HepG2 (cell line): ENCODE results near the gene CAPN10. TPM values are rescaled to one million over a fixed set of nuclear protein-coding genes. Genes with fewer than 3 reads are reported as not detected.
A peak's percentile ranks its signal among the peaks of the same experiment; 100 is the strongest.

ENCODE experiments used
- ARNTL ChIP-seq: sonication (generic); formaldehyde crosslinking; IDR thresholded peaks from 2 replicates; pipeline ENCODE4 v1.4.0; 2020; ENCODE audit warnings: mild to moderate bottlenecking, missing genetic modification reagents
- GFI1 ChIP-seq: sonication (generic); formaldehyde crosslinking; IDR thresholded peaks from 2 replicates; pipeline ENCODE4 v1.5.0; 2020; ENCODE audit warnings: missing genetic modification reagents, mild to moderate bottlenecking, borderline replicate concordance
- IRF9 ChIP-seq: sonication (generic); formaldehyde crosslinking; IDR thresholded peaks from 2 replicates; pipeline ENCODE4 v1.8.0; 2022; ENCODE audit warnings: missing genetic modification reagents, mild to moderate bottlenecking, borderline replicate concordance
- MED1 ChIP-seq: sonication (generic); formaldehyde crosslinking; IDR thresholded peaks from 2 replicates; pipeline ENCODE4 v1.4.0; 2020; ENCODE audit warnings: missing genetic modification reagents
- NR2F2 ChIP-seq: IDR thresholded peaks from 2 replicates; pipeline ENCODE4 v1.6.1; 2012; ENCODE audit warnings: low read depth, inconsistent platforms, borderline replicate concordance
- RBM39 ChIP-seq: fragments of 200-400 bp; formaldehyde crosslinking; IDR thresholded peaks from one replicate; pipeline ENCODE4 v1.6.1; 2018; ENCODE audit warnings: antibody characterized with exemption, mild to moderate bottlenecking, low read depth, low read length; ENCODE audit not compliant: poor library complexity, severe bottlenecking
- SSRP1 ChIP-seq: IDR thresholded peaks from 2 replicates; pipeline ENCODE4 v1.6.1; 2016; ENCODE audit warnings: control low read depth
- TBP ChIP-seq: sonication (generic); formaldehyde crosslinking; IDR thresholded peaks from 2 replicates; pipeline ENCODE4 v1.5.0; 2020; ENCODE audit warnings: missing genetic modification reagents
- TFE3 ChIP-seq: IDR thresholded peaks from 2 replicates; pipeline ENCODE4 v1.6.1; 2016
- XBP1 ChIP-seq: sonication (generic); formaldehyde crosslinking; IDR thresholded peaks from 2 replicates; pipeline ENCODE4 v1.5.0; 2020; ENCODE audit warnings: missing genetic modification reagents
- ZNF441 ChIP-seq: sonication (generic); formaldehyde crosslinking; IDR thresholded peaks from 2 replicates; pipeline ENCODE4 v1.7.0; 2021; ENCODE audit warnings: missing genetic modification reagents, borderline replicate concordance
- ZNF557 ChIP-seq: sonication (generic); formaldehyde crosslinking; IDR thresholded peaks from 2 replicates; pipeline ENCODE4 v1.4.0; 2020; ENCODE audit warnings: missing genetic modification reagents
- ZNF567 ChIP-seq: sonication (generic); formaldehyde crosslinking; IDR thresholded peaks from 2 replicates; pipeline ENCODE4 v1.8.1; 2023; ENCODE audit warnings: mild to moderate bottlenecking, missing genetic modification reagents, borderline replicate concordance
- ZNF574 ChIP-seq: sonication (generic); formaldehyde crosslinking; IDR thresholded peaks from 2 replicates; pipeline ENCODE4 v1.4.0; 2020; ENCODE audit warnings: missing genetic modification reagents
- ZNF746 ChIP-seq: sonication (generic); formaldehyde crosslinking; IDR thresholded peaks from 2 replicates; pipeline ENCODE4 v1.8.0; 2022; ENCODE audit warnings: mild to moderate bottlenecking, missing genetic modification reagents
- ZNF883 ChIP-seq: sonication (generic); formaldehyde crosslinking; IDR thresholded peaks from 2 replicates; pipeline ENCODE4 v1.5.1; 2020; ENCODE audit warnings: mild to moderate bottlenecking, missing genetic modification reagents; ENCODE audit errors: not compliant biosample characterization
- polyA plus RNA-seq, 8 experiments: library from polyadenylated mRNA; depleted of rRNA in 3 of 8; stranded (reverse) in 7 of 8; unstranded in 1 of 8; fragments of >200 nt; fragmentation: Illumina TruSeq in 4 of 8; extraction: Trizol in 4 of 8; gene quantifications; 2 replicates each; pipeline versions ENCODE4 v1.2.1 to v1.2.3, GENCODE V29; 2011 to 2016; ENCODE audit warnings: low read depth in 4 of 8, missing spikeins in 1 of 8, mixed read lengths in 1 of 8; ENCODE audit not compliant: insufficient read depth in 1 of 8
- total RNA-seq, 5 experiments: library from RNA; depleted of rRNA; stranded (reverse); fragments of >200 nt; fragmentation: Illumina TruSeq; extraction: Trizol; gene quantifications; 2 replicates each; pipeline ENCODE4 v1.2.3, GENCODE V29; 2016; ENCODE audit warnings: low read depth in 1 of 5
- TF ChIP-seq, protein P1 (sequence below): sonication (generic); formaldehyde crosslinking; IDR thresholded peaks from 2 replicates; pipeline ENCODE4 v1.4.0; 2020; ENCODE audit warnings: mild to moderate bottlenecking, low read depth, missing genetic modification reagents
- TF ChIP-seq, protein P2 (sequence below): sonication (generic); formaldehyde crosslinking; IDR thresholded peaks from 2 replicates; pipeline ENCODE4 v1.8.0; 2022; ENCODE audit warnings: missing genetic modification reagents, mild to moderate bottlenecking, inconsistent platforms, borderline replicate concordance
- TF ChIP-seq, protein P3 (sequence below): sonication (generic); formaldehyde crosslinking; IDR thresholded peaks from 2 replicates; pipeline ENCODE4 v1.5.0; 2020; ENCODE audit warnings: missing genetic modification reagents

The CAPN10 gene
- total and polyA plus RNA-seq, 2 of the 13 experiments (the other 11 are each of a cell fraction or from before 2014, with no cell fraction given), result 27.6 to 32.4 TPM

DNA sequence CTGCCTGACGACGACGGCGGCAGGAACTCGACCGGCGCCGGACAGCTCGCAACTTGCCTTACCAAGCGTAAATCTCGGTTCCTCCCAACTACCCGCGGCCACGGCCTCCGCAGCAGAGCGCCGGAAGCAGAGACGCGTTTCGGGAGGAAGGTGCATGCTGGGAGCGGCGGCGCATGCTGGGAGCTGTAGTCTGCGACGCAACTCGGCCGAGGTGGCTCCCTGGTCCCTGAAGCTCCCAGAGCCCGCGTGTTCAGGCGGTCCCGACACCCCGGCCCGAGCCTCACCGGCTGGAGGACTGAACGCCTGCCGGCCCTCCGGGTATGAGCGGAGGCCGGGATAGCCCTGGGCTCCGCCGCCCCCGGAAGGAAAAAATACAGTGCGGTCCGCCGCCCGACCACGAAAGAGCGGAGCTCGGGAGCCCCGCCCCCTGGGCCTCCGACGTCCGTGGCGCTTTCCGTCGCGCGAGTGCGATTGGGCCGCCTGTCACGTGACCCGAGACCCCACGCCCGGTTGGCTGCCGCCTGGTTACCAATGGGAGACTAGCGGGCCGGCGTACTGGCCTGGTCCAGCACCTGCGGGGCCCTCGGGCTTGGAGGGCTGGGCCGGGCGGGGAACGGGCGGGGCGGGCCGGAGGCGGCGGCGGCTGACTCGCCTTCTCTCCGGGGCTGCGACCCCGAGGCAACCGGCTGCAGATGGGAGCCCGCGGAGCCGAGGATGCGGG lies at the start of gene CAPN10 (continued):
- peak; percentile 79; the same call in 1 of the 2 replicates for TF ChIP-seq IRF9
- TF ChIP-seq SSRP1 (CRISPR knock-in tag), result no peak
- no peak; the same call in 1 of the 2 replicates for TF ChIP-seq ZNF557 (CRISPR knock-in tag)
- TF ChIP-seq XBP1 (CRISPR knock-in tag), result no peak
- TF ChIP-seq, protein P1, sequence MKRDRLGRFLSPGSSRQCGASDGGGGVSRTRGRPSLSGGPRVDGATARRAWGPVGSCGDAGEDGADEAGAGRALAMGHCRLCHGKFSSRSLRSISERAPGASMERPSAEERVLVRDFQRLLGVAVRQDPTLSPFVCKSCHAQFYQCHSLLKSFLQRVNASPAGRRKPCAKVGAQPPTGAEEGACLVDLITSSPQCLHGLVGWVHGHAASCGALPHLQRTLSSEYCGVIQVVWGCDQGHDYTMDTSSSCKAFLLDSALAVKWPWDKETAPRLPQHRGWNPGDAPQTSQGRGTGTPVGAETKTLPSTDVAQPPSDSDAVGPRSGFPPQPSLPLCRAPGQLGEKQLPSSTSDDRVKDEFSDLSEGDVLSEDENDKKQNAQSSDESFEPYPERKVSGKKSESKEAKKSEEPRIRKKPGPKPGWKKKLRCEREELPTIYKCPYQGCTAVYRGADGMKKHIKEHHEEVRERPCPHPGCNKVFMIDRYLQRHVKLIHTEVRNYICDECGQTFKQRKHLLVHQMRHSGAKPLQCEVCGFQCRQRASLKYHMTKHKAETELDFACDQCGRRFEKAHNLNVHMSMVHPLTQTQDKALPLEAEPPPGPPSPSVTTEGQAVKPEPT (CRISPR knock-in tag), result peak; percentile 76; the same call in 1 of the 2 replicates
- peak; percentile 51; the same call in 1 of the 2 replicates for TF ChIP-seq ARNTL (CRISPR knock-in tag)
- peak; percentile 86; the same call in 1 of the 2 replicates for TF ChIP-seq ZNF567 (CRISPR knock-in tag)
- TF ChIP-seq GFI1 (CRISPR knock-in tag), result peak; percentile 93
- peak; percentile 57 for TF ChIP-seq MED1
- no peak for TF ChIP-seq ZNF746 (CRISPR knock-in tag)
- TF ChIP-seq NR2F2, result peak; percentile 52; the same call in 1 of the 2 replicates
- TF ChIP-seq, protein P2, sequence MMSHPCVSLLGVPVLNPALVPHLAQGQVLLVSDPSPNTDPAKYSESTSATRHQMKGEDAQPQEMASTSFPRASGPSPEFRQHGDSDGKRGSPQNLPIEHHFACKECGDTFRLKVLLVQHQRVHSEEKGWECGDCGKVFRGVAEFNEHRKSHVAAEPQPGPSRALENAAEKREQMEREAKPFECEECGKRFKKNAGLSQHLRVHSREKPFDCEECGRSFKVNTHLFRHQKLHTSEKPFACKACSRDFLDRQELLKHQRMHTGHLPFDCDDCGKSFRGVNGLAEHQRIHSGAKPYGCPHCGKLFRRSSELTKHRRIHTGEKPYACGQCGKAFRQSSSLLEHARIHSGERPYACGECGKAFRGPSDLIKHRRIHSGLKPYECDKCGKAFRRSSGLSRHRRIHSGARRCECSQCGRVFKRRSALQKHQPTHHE (CRISPR knock-in tag), result peak; percentile 76
- TF ChIP-seq RBM39, result peak; percentile 75
- TF ChIP-seq ZNF883 (CRISPR knock-in tag), result peak; percentile 78
- TF ChIP-seq TBP (CRISPR knock-in tag), result peak; percentile 100
- TF ChIP-seq ZNF441 (CRISPR knock-in tag), result peak; percentile 26; the same call in 1 of the 2 replicates
- TF ChIP-seq TFE3 (CRISPR knock-in tag), result peak; percentile 41
- TF ChIP-seq ZNF574 (CRISPR knock-in tag), result peak; percentile 97
- TF ChIP-seq, protein P3, sequence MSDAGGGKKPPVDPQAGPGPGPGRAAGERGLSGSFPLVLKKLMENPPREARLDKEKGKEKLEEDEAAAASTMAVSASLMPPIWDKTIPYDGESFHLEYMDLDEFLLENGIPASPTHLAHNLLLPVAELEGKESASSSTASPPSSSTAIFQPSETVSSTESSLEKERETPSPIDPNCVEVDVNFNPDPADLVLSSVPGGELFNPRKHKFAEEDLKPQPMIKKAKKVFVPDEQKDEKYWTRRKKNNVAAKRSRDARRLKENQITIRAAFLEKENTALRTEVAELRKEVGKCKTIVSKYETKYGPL (CRISPR knock-in tag), result peak; percentile 59; the same call in 1 of the 2 replicates
